HepG2 (cell line): ENCODE results near the gene UBE2H. TPM values are rescaled to one million over a fixed set of nuclear protein-coding genes. Genes with fewer than 3 reads are reported as not detected.

Source experiments
- ATAC-seq: fragments of 200-7000 bp; cut with Tn5 transposase; 3 replicates; pipeline ENCODE4 v1.9.1; 2020; ENCODE audit warnings: mild to moderate bottlenecking, moderate library complexity
- BruUV-seq: library from RNA; stranded (reverse); fragments of 400-500 nt; replicated peaks from 2 replicates; lab custom pipeline; 2021; lab: Mats Ljungman, UMichigan
- CTCF ChIA-PET: fragments of 300-600 bp; formaldehyde crosslinking; extraction: SDS; loops from one replicate; lab custom pipeline; 2021; ENCODE audit warnings: low total read pairs, inconsistent platforms, low intra/inter-chr PET ratio; lab: Yijun Ruan, JAX
- POLR2A ChIA-PET: fragments of 350-600 bp; sonication (Branson Sonifier 250); formaldehyde crosslinking; loops from one replicate; lab custom pipeline; 2020; ENCODE audit warnings: antibody characterized with exemption, inconsistent platforms; lab: Yijun Ruan, JAX
- DNase-seq: peaks from one replicate; pipeline ENCODE4 v3.0.0-alpha.2; 2015; ENCODE audit warnings: low spot score
- FAIRE-seq: peaks from 3 replicates; lab custom pipeline; 2011; peaks lifted over from hg19 to GRCh38; lab: Jason Lieb, UNC
- H2AFZ ChIP-seq: one replicate; pipeline ENCODE4 v1.6.1; 2011; ENCODE audit warnings: low read length, inconsistent platforms
- H3K27ac ChIP-seq: fragments of 300-600 bp; 3 replicates; pipeline ENCODE4 v1.8.0; 2011; ENCODE audit warnings: mixed run types, mild to moderate bottlenecking, mixed read lengths, low read length, inconsistent platforms; ENCODE audit not compliant: insufficient read depth; ENCODE audit errors: extremely low read length
- H3K27me3 ChIP-seq, 2 experiments: fragments of 200-600 bp in 1 of 2; 2 replicates in 1 of 2; 3 replicates in 1 of 2; pipeline versions ENCODE4 v1.6.0 to v1.8.0; 2011; ENCODE audit warnings: low read length in 2 of 2, mild to moderate bottlenecking in 2 of 2, moderate library complexity in 2 of 2, inconsistent platforms in 1 of 2; ENCODE audit not compliant: insufficient read depth in 2 of 2, control insufficient read depth in 1 of 2
- H3K36me3 ChIP-seq, 2 experiments: fragments of 200-600 bp in 1 of 2; replicated peaks in 1 of 2; 2 replicates in 1 of 2; 3 replicates in 1 of 2; pipeline versions ENCODE4 v1.5.1 to v1.8.0; 2011; ENCODE audit warnings: low read length in 2 of 2, inconsistent platforms in 1 of 2; ENCODE audit not compliant: insufficient read depth in 2 of 2, control insufficient read depth in 1 of 2
- H3K4me1 ChIP-seq: 2 replicates; pipeline ENCODE4 v1.5.1; 2012; ENCODE audit warnings: low read length, inconsistent platforms; ENCODE audit not compliant: insufficient read depth
- H3K4me2 ChIP-seq: 2 replicates; pipeline ENCODE4 v1.6.0; 2011; ENCODE audit warnings: low read depth, low read length, inconsistent platforms
- H3K4me3 ChIP-seq, 3 experiments: fragments of 200-600 bp in 1 of 3; sonication (generic), shearing (Covaris generic) in 1 of 3; replicated peaks in 1 of 3; 2 replicates each; pipeline ENCODE4 v1.5.1; 2011 to 2016; ENCODE audit warnings: low read length in 3 of 3, inconsistent platforms in 2 of 3, low read depth in 2 of 3, mild to moderate bottlenecking in 2 of 3, control low read depth in 1 of 3, mixed read lengths in 1 of 3; ENCODE audit not compliant: insufficient read depth in 1 of 3
- H3K79me2 ChIP-seq: one replicate; pipeline ENCODE4 v1.6.1; 2011; ENCODE audit warnings: low read length, inconsistent platforms; ENCODE audit not compliant: insufficient read depth
- H3K9ac ChIP-seq: 2 replicates; pipeline ENCODE4 v1.6.0; 2011; ENCODE audit warnings: mild to moderate bottlenecking, low read depth, low read length, inconsistent platforms; ENCODE audit not compliant: insufficient read depth
- H3K9me3 ChIP-seq: 2 replicates; pipeline ENCODE4 v1.5.1; 2012; ENCODE audit warnings: mild to moderate bottlenecking, low read length
- H4K20me1 ChIP-seq: 2 replicates; pipeline ENCODE4 v1.6.0; 2011; ENCODE audit warnings: inconsistent platforms, mild to moderate bottlenecking, low read length, moderate library complexity; ENCODE audit not compliant: insufficient read depth
- ADNP ChIP-seq: sonication (generic); formaldehyde crosslinking; IDR thresholded peaks from 2 replicates; pipeline ENCODE4 v1.4.0; 2020; ENCODE audit warnings: missing genetic modification reagents
- DNMT3B ChIP-seq: conservative IDR thresholded peaks from 2 replicates; pipeline ENCODE4 v1.6.1; 2016; ENCODE audit warnings: missing biosample characterization, control low read depth
- FOSL2 ChIP-seq: sonication (generic); formaldehyde crosslinking; IDR thresholded peaks from 2 replicates; pipeline ENCODE4 v1.4.0; 2020; ENCODE audit warnings: missing genetic modification reagents
- FOXA3 ChIP-seq: IDR thresholded peaks from 2 replicates; pipeline ENCODE4 v1.6.1; 2016; ENCODE audit warnings: missing genetic modification reagents, missing compliant biosample characterization
- GATA4 ChIP-seq: sonication (generic); IDR thresholded peaks from 2 replicates; pipeline ENCODE4 v1.6.1; 2016; ENCODE audit warnings: antibody characterized with exemption, low read depth, borderline replicate concordance
- LCORL ChIP-seq, 2 experiments: fragments of 450-650 bp in 1 of 2; sonication (generic) in 1 of 2; formaldehyde crosslinking in 1 of 2; IDR thresholded peaks; 2 replicates each; pipeline versions ENCODE4 v1.5.0 to v1.6.1; 2017 to 2020; ENCODE audit warnings: antibody characterized with exemption in 1 of 2, missing genetic modification reagents in 1 of 2
- MAFK ChIP-seq, 2 experiments: IDR thresholded peaks in 1 of 2; conservative IDR thresholded peaks in 1 of 2; 2 replicates each; pipeline ENCODE4 v1.6.1; 2011; ENCODE audit warnings: improper control_type of control experiment in 2 of 2, low read length in 2 of 2
- RNF2 ChIP-seq: fragments of 450-650 bp; conservative IDR thresholded peaks from 2 replicates; pipeline ENCODE4 v1.6.1; 2016; ENCODE audit warnings: low read depth
- SP4 ChIP-seq: sonication (generic); formaldehyde crosslinking; IDR thresholded peaks from 2 replicates; pipeline ENCODE4 v1.8.1; 2023; ENCODE audit warnings: mild to moderate bottlenecking, missing genetic modification reagents
- STAG1 ChIP-seq: sonication (generic); formaldehyde crosslinking; IDR thresholded peaks from 2 replicates; pipeline ENCODE4 v1.4.0; 2020; ENCODE audit warnings: missing genetic modification reagents
- XRCC5 ChIP-seq: fragments of 200-400 bp; formaldehyde crosslinking; optimal IDR thresholded peaks from 2 replicates; pipeline ENCODE3; 2017; ENCODE audit warnings: mild to moderate bottlenecking, low read length
- ZMYM4 ChIP-seq: sonication (generic); formaldehyde crosslinking; IDR thresholded peaks from 2 replicates; pipeline ENCODE4 v1.8.1; 2023; ENCODE audit warnings: mild to moderate bottlenecking, missing genetic modification reagents
- ZNF138 ChIP-seq: sonication (generic); formaldehyde crosslinking; IDR thresholded peaks from 2 replicates; pipeline ENCODE4 v1.5.0; 2020; ENCODE audit warnings: mild to moderate bottlenecking, low read depth, missing genetic modification reagents
- ZNF333 ChIP-seq: sonication (generic); formaldehyde crosslinking; IDR thresholded peaks from 2 replicates; pipeline ENCODE4 v1.4.0; 2020; ENCODE audit warnings: mild to moderate bottlenecking, missing genetic modification reagents, borderline replicate concordance
- ZNF562 ChIP-seq: sonication (generic); formaldehyde crosslinking; IDR thresholded peaks from 2 replicates; pipeline ENCODE4 v1.8.0; 2022; ENCODE audit warnings: missing genetic modification reagents, borderline replicate concordance
- ZNF703 ChIP-seq: sonication (generic); formaldehyde crosslinking; IDR thresholded peaks from 2 replicates; pipeline ENCODE4 v1.5.1; 2020; ENCODE audit warnings: missing genetic modification reagents, mild to moderate bottlenecking, moderate library complexity, borderline replicate concordance
- ZNF768 ChIP-seq: sonication (generic); formaldehyde crosslinking; IDR thresholded peaks from 2 replicates; pipeline ENCODE4 v1.4.0; 2020; ENCODE audit warnings: missing genetic modification reagents
- ZSCAN30 ChIP-seq: sonication (generic); formaldehyde crosslinking; IDR thresholded peaks from 2 replicates; pipeline ENCODE4 v1.5.0; 2020; ENCODE audit warnings: mild to moderate bottlenecking, missing genetic modification reagents
- WGBS: methylation state at CpG from one replicate; pipeline ENCODE4 v1.1.6; 2017; ENCODE audit warnings: low lambda C conversion rate; 5-methylcytosine and 5-hydroxymethylcytosine counted together
- in situ Hi-C: cut with HindIII; loops from 2 replicates; pipeline ENCODE4 v1.10.0; 2017; ENCODE audit warnings: low pct_unique_long_range_greater_than_20kb; ENCODE audit not compliant: extremely low pct_ligation_motif_present
- intact Hi-C: fragments of 100-400 bp; cut with micrococcal nuclease; formaldehyde crosslinking; loops from one replicate; pipeline ENCODE4 v1.10.0; 2022; ENCODE audit not compliant: unreplicated experiment
- polyA plus RNA-seq, 8 experiments: library from polyadenylated mRNA; depleted of rRNA in 3 of 8; stranded (reverse) in 7 of 8; unstranded in 1 of 8; fragments of >200 nt; fragmentation: Illumina TruSeq in 4 of 8; extraction: Trizol in 4 of 8; gene quantifications; 2 replicates each; pipeline versions ENCODE4 v1.2.1 to v1.2.3, GENCODE V29; 2011 to 2016; ENCODE audit warnings: low read depth in 4 of 8, missing spikeins in 1 of 8, mixed read lengths in 1 of 8; ENCODE audit not compliant: insufficient read depth in 1 of 8
- total RNA-seq, 5 experiments: library from RNA; depleted of rRNA; stranded (reverse); fragments of >200 nt; fragmentation: Illumina TruSeq; extraction: Trizol; gene quantifications; 2 replicates each; pipeline ENCODE4 v1.2.3, GENCODE V29; 2016; ENCODE audit warnings: low read depth in 1 of 5
- TF ChIP-seq, protein P1 (sequence below): sonication (generic); formaldehyde crosslinking; IDR thresholded peaks from 2 replicates; pipeline ENCODE4 v1.4.0; 2020; ENCODE audit warnings: missing genetic modification reagents, borderline replicate concordance
- TF ChIP-seq, protein P2 (sequence below): sonication (generic); formaldehyde crosslinking; IDR thresholded peaks from 2 replicates; pipeline ENCODE4 v1.5.1; 2020; ENCODE audit warnings: mild to moderate bottlenecking, missing genetic modification reagents, moderate library complexity

Gene UBE2H
- total and polyA plus RNA-seq, 2 of the 13 experiments (the other 11 are each of a cell fraction or from before 2014, with no cell fraction given) = 15.5 to 40.1 TPM

DNA sequence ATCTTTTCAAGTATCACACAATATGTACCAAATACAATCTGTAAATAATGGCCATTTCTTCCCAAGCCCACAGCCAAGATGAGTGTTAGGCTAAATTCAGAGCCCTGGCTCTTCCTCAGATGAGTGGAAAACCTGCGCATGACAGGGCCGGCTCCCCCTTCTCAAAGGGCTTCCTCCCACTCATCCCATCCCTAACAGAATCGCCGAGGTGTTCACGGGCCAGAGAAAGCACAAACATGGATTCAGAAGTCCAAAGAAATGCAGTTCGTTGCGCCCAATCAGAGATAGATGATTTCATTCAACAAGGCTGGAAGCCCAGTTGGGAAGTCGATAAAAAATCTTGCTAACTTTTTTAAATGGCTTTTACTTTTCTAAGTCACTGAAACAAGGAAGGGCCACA, 121.8 kb downstream of the UBE2H start:
- Histone ChIP-seq H3K4me2 (no peak overlapping the region), H3K9ac (no peak overlapping the region), H3K27me3 (no peaks in the 10 kb centered on the region; a peak in 1 of 5 replicates), H4K20me1 (no peaks in the 10 kb centered on the region)
- in situ Hi-C loops = loop anchor here (5.0 kb wide), 1 partner anchor 176 kb away; no protein-coding TSS in a partner anchor
- TF ChIP-seq XRCC5 (no peak), ZMYM4 (no peak), GATA4 (no peak), ADNP (CRISPR knock-in tag) (no peak), ZNF562 (CRISPR knock-in tag) (no peak), SP4 (CRISPR knock-in tag) (no peak), DNMT3B (CRISPR knock-in tag) (no peak), ZNF703 (no peak), ZNF333 (CRISPR knock-in tag) (no peak), STAG1 (CRISPR knock-in tag) (no peak), LCORL (IDR thresholded peaks at IDR 0.05) (no peak), LCORL (CRISPR knock-in tag; IDR thresholded peaks at IDR 0.05) (no peak), RNF2 (no peak), MAFK (conservative IDR thresholded peaks at IDR 0.05 in 1 of 2, IDR thresholded peaks at IDR 0.05 in 1 of 2; ENCODE audit: low read length in 2 of 2) (no peak), ZSCAN30 (no peak), FOSL2 (CRISPR knock-in tag) (no peak), ZNF768 (CRISPR knock-in tag) (no peak), ZNF138 (CRISPR knock-in tag) (no peak), FOXA3 (no peak)
- TF ChIP-seq, protein P1, sequence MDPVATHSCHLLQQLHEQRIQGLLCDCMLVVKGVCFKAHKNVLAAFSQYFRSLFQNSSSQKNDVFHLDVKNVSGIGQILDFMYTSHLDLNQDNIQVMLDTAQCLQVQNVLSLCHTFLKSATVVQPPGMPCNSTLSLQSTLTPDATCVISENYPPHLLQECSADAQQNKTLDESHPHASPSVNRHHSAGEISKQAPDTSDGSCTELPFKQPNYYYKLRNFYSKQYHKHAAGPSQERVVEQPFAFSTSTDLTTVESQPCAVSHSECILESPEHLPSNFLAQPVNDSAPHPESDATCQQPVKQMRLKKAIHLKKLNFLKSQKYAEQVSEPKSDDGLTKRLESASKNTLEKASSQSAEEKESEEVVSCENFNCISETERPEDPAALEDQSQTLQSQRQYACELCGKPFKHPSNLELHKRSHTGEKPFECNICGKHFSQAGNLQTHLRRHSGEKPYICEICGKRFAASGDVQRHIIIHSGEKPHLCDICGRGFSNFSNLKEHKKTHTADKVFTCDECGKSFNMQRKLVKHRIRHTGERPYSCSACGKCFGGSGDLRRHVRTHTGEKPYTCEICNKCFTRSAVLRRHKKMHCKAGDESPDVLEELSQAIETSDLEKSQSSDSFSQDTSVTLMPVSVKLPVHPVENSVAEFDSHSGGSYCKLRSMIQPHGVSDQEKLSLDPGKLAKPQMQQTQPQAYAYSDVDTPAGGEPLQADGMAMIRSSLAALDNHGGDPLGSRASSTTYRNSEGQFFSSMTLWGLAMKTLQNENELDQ (CRISPR knock-in tag) = no peak
- TF ChIP-seq, protein P2, sequence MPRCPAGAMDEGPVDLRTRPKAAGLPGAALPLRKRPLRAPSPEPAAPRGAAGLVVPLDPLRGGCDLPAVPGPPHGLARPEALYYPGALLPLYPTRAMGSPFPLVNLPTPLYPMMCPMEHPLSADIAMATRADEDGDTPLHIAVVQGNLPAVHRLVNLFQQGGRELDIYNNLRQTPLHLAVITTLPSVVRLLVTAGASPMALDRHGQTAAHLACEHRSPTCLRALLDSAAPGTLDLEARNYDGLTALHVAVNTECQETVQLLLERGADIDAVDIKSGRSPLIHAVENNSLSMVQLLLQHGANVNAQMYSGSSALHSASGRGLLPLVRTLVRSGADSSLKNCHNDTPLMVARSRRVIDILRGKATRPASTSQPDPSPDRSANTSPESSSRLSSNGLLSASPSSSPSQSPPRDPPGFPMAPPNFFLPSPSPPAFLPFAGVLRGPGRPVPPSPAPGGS (CRISPR knock-in tag) = no peak
- TF ChIP-seq, all 625 proteins: peak for 0
- Histone ChIP-seq H2AFZ (no peak overlapping the region), H3K4me3 (no peak overlapping the region), H3K9me3 (no peaks in the 10 kb centered on the region), H3K79me2 (no peaks in the 10 kb centered on the region), H3K27ac (no peak overlapping the region), H3K36me3 (peaks cover 4 to 18% of the 10 kb centered on the region in 2 experiments; a peak in 4 of 5 replicates), H3K4me1 (peaks cover 19% of the 10 kb centered on the region)
- ATAC-seq (no peak), FAIRE-seq (no peak), DNase-seq (no peak)
- BruUV-seq = no TSS peak
- 96% methylated on average over 8 of the region's 8 CpGs for WGBS
- ChIA-PET CTCF (interaction anchor here (1.0 to 1.7 kb wide), 2 partner anchors 180 to 249 kb away, joined by 3 to 12 read pairs; no protein-coding TSS in a partner anchor), POLR2A (interaction anchor here (1.2 kb wide), 1 partner anchor 180 kb away, joined by 3 read pairs; no protein-coding TSS in a partner anchor)
- intact Hi-C loops = loop anchor here (1.0 to 5.0 kb wide), 3 partner anchors 121 to 179 kb away; partner anchors contain the start of gene UBE2H
